Activated naive CD4-positive, alpha-beta T cell treated with anti-CD3 and anti-CD28 coated beads for 36 hours (primary cell): ENCODE measurements around the gene CABLES1. TPM values are rescaled to one million over a fixed set of nuclear protein-coding genes. Genes with fewer than 3 reads are reported as not detected.
A peak's percentile ranks its signal among the peaks of the same experiment; 100 is the strongest.
"Not testable (repeated sequence)": the region's sequence is repeated elsewhere in the genome, so short reads cannot be mapped to it uniquely, and the experiment has no call there.

Experiments used
- CTCF ChIA-PET: fragments of 350-600 bp; sonication (Branson Sonifier 250); formaldehyde crosslinking; loops from one replicate; lab custom pipeline; 2021; ENCODE audit warnings: antibody characterized with exemption; lab: Charles Lee
- DNase-seq: peaks from one replicate; pipeline ENCODE4 v3.0.0-alpha.2; 2020
- H3K27ac Mint-ChIP-seq: one replicate; pipeline ENCODE4 v1.8.0; 2021; ENCODE audit warnings: mild to moderate bottlenecking, mixed read lengths
- H3K27me3 Mint-ChIP-seq: one replicate; pipeline ENCODE4 v1.8.0; 2021; ENCODE audit warnings: low read depth, mixed read lengths
- H3K36me3 Mint-ChIP-seq: one replicate; pipeline ENCODE4 v1.8.0; 2021; ENCODE audit warnings: low read depth, mixed read lengths
- H3K4me1 Mint-ChIP-seq: one replicate; pipeline ENCODE4 v1.8.0; 2021; ENCODE audit warnings: low read depth, mixed read lengths
- H3K4me3 Mint-ChIP-seq: one replicate; pipeline ENCODE4 v1.8.0; 2021; ENCODE audit warnings: mild to moderate bottlenecking, moderate library complexity, mixed read lengths
- H3K9me3 Mint-ChIP-seq: one replicate; pipeline ENCODE4 v1.8.0; 2021; ENCODE audit warnings: mixed read lengths
- intact Hi-C: fragments of 100-400 bp; cut with micrococcal nuclease; formaldehyde crosslinking; loops from one replicate; pipeline ENCODE4 v1.15.1; 2023
- total RNA-seq, 2 experiments: library from RNA; stranded (reverse); gene quantifications; one replicate each; pipeline ENCODE4 v1.2.3, GENCODE V29; 2021

CABLES1 gene
- under 1 TPM; 0.12 to 0.38 TPM for total RNA-seq

- peaks cover 14% of the 10 kb centered on the region for H3K4me1 Mint-ChIP-seq
- H3K4me3 Mint-ChIP-seq, result peak within 1 kb of the TSS; percentile 71
- no peaks in the 10 kb centered on the region for H3K9me3 Mint-ChIP-seq
- intact Hi-C loops, result loop anchor here (1.0 to 5.0 kb wide), 6 partner anchors 96 to 452 kb away; partner anchors contain the start of genes NPC1, RBBP8 and RIOK3
- no peaks in the 10 kb centered on the region for H3K36me3 Mint-ChIP-seq
- CTCF ChIA-PET, result interaction anchor here (0.9 to 4.2 kb wide), 3 partner anchors 32 to 276 kb away, joined by 3 to 29 read pairs (median 7); no protein-coding TSS in a partner anchor
- peak; percentile 38 for DNase-seq
- H3K27me3 Mint-ChIP-seq, result peaks cover 42% of the 10 kb centered on the region
- no peak within 1 kb of the TSS for H3K27ac Mint-ChIP-seq
Measured at GRCh38 chr18:23134780-23135549, at the start of gene CABLES1. TSS of gene CABLES1 (plus strand) at chr18:23135485. CDS start at chr18:23135763, 278 bp downstream.

- Mint-ChIP-seq H3K9me3 (no peaks in the 10 kb centered on the region), H3K4me1 (peaks cover 7% of the 10 kb centered on the region), H3K27ac (no peak overlapping the region), H3K27me3 (no peaks in the 10 kb centered on the region), H3K36me3 (no peaks in the 10 kb centered on the region), H3K4me3 (no peak overlapping the region)
- intact Hi-C loops, result no loop called here
- no peak for DNase-seq
- CTCF ChIA-PET, result interaction anchor here (0.6 to 1.2 kb wide), 3 partner anchors 44 to 375 kb away, joined by 3 to 5 read pairs (median 3); no protein-coding TSS in a partner anchor
Measured at GRCh38 chr18:23087352-23087751, 47.9 kb upstream of the CABLES1 start.

GRCh38 chr18:23088310-23088709 is 47.0 kb upstream of the CABLES1 start:
- CTCF ChIA-PET, result interaction anchor here (0.6 kb wide), 1 partner anchor 288 kb away, joined by 3 read pairs; no protein-coding TSS in a partner anchor
- Mint-ChIP-seq H3K4me1 (peaks cover 7% of the 10 kb centered on the region), H3K27ac (no peak overlapping the region), H3K4me3 (no peak overlapping the region), H3K36me3 (no peaks in the 10 kb centered on the region), H3K9me3 (no peaks in the 10 kb centered on the region), H3K27me3 (no peaks in the 10 kb centered on the region)
- intact Hi-C loops, result no loop called here
- DNase-seq, result no peak

- H3K4me3 Mint-ChIP-seq, H3K27me3 Mint-ChIP-seq, H3K27ac Mint-ChIP-seq, H3K9me3 Mint-ChIP-seq, intact Hi-C loops, H3K4me1 Mint-ChIP-seq, H3K36me3 Mint-ChIP-seq, DNase-seq: not testable (repeated sequence)
- CTCF ChIA-PET, result interaction anchor here (0.6 to 1.2 kb wide), 3 partner anchors 40 to 211 kb away, joined by 3 to 5 read pairs (median 3); no protein-coding TSS in a partner anchor
Measured at GRCh38 chr18:23091017-23091993, 44.0 kb upstream of the CABLES1 start.

GRCh38 chr18:23092121-23092520 is 43.2 kb upstream of the CABLES1 start:
- no peak overlapping the region for H3K27ac Mint-ChIP-seq

GRCh38 chr18:23093130-23093529 is 42.2 kb upstream of the CABLES1 start:
- DNase-seq, H3K4me1 Mint-ChIP-seq, H3K4me3 Mint-ChIP-seq, H3K27ac Mint-ChIP-seq, H3K27me3 Mint-ChIP-seq, H3K36me3 Mint-ChIP-seq, intact Hi-C loops, H3K9me3 Mint-ChIP-seq: not testable (repeated sequence)
- CTCF ChIA-PET, result interaction anchor here (0.6 kb wide), 1 partner anchor 318 kb away, joined by 3 read pairs; no protein-coding TSS in a partner anchor

More at GRCh38 chr18:23092121-23092520, 43.2 kb upstream of the CABLES1 start:
- H3K4me1 Mint-ChIP-seq, result peaks cover 7% of the 10 kb centered on the region
- H3K9me3 Mint-ChIP-seq, result no peaks in the 10 kb centered on the region
- H3K4me3 Mint-ChIP-seq, result no peak overlapping the region
- CTCF ChIA-PET, result interaction anchor here (1.2 kb wide), 1 partner anchor 40 kb away, joined by 5 read pairs; no protein-coding TSS in a partner anchor
- no peaks in the 10 kb centered on the region for H3K36me3 Mint-ChIP-seq
- no peak for DNase-seq
- intact Hi-C loops, result no loop called here
- H3K27me3 Mint-ChIP-seq, result no peaks in the 10 kb centered on the region

GRCh38 chr18:23093772-23094171 is 41.5 kb upstream of the CABLES1 start:
- Mint-ChIP-seq H3K27me3 (no peaks in the 10 kb centered on the region), H3K4me1 (peaks cover 7% of the 10 kb centered on the region), H3K36me3 (no peaks in the 10 kb centered on the region), H3K4me3 (no peak overlapping the region), H3K9me3 (no peaks in the 10 kb centered on the region), H3K27ac (no peak overlapping the region)
- intact Hi-C loops, result no loop called here
- CTCF ChIA-PET, result no interaction called here
- DNase-seq, result no peak

GRCh38 chr18:23094411-23095190 is 40.7 kb upstream of the CABLES1 start:
- H3K36me3 Mint-ChIP-seq, result no peaks in the 10 kb centered on the region
- no peak for DNase-seq
- no peaks in the 10 kb centered on the region for H3K9me3 Mint-ChIP-seq
- no peak overlapping the region for H3K27ac Mint-ChIP-seq
- intact Hi-C loops, result no loop called here
- H3K4me3 Mint-ChIP-seq, result no peak overlapping the region
- H3K4me1 Mint-ChIP-seq, result peaks cover 7% of the 10 kb centered on the region
- CTCF ChIA-PET, result no interaction called here
- no peaks in the 10 kb centered on the region for H3K27me3 Mint-ChIP-seq

GRCh38 chr18:23095463-23095862 is 39.8 kb upstream of the CABLES1 start:
- DNase-seq, result no peak
- intact Hi-C loops, result no loop called here
- Mint-ChIP-seq H3K27me3 (no peaks in the 10 kb centered on the region), H3K9me3 (no peaks in the 10 kb centered on the region), H3K4me1 (peaks cover 7% of the 10 kb centered on the region), H3K4me3 (no peak overlapping the region), H3K27ac (no peak overlapping the region), H3K36me3 (no peaks in the 10 kb centered on the region)
- CTCF ChIA-PET, result no interaction called here

GRCh38 chr18:23097016-23097415 is 38.3 kb upstream of the CABLES1 start:
- CTCF ChIA-PET, H3K4me3 Mint-ChIP-seq, H3K27ac Mint-ChIP-seq, intact Hi-C loops, DNase-seq, H3K9me3 Mint-ChIP-seq, H3K4me1 Mint-ChIP-seq, H3K36me3 Mint-ChIP-seq, H3K27me3 Mint-ChIP-seq: not testable (repeated sequence)

- H3K27ac Mint-ChIP-seq, result no peak overlapping the region
- no peak overlapping the region for H3K4me3 Mint-ChIP-seq
- intact Hi-C loops, result no loop called here
- no peaks in the 10 kb centered on the region for H3K27me3 Mint-ChIP-seq
- no peaks in the 10 kb centered on the region for H3K9me3 Mint-ChIP-seq
- no peaks in the 10 kb centered on the region for H3K36me3 Mint-ChIP-seq
- CTCF ChIA-PET, result no interaction called here
- no peaks in the 10 kb centered on the region for H3K4me1 Mint-ChIP-seq
- DNase-seq, result no peak
Measured at GRCh38 chr18:23099621-23100020, 35.7 kb upstream of the CABLES1 start.
